Spinal cord (tissue), 10 donors: ENCODE measurements around the gene CDK7. TPM values are rescaled to one million over a fixed set of nuclear protein-coding genes. Genes with fewer than 3 reads are reported as not detected.
"Not testable (repeated sequence)": the region's sequence is repeated elsewhere in the genome, so short reads cannot be mapped to it uniquely, and the experiment has no call there.

ENCODE experiments used
- DNase-seq, 6 donors: peaks; one replicate each; pipeline versions ENCODE4 v3.0.0 to v3.0.0-alpha.2; 2013 to 2015; ENCODE audit warnings: low spot score in 6 of 6, low read depth in 4 of 6
- H3K27ac ChIP-seq: one replicate; pipeline ENCODE4 v1.5.1; 2013; ENCODE audit warnings: low read depth, low read length, control low read depth
- H3K27me3 ChIP-seq: one replicate; pipeline ENCODE4 v1.6.1; 2013; ENCODE audit warnings: low read length; ENCODE audit not compliant: control insufficient read depth, insufficient read depth
- H3K36me3 ChIP-seq: one replicate; pipeline ENCODE4 v1.6.1; 2013; ENCODE audit warnings: low read length; ENCODE audit not compliant: control insufficient read depth, insufficient read depth
- H3K4me1 ChIP-seq: one replicate; pipeline ENCODE4 v1.6.1; 2013; ENCODE audit warnings: low read length; ENCODE audit not compliant: control insufficient read depth, insufficient read depth
- H3K4me3 ChIP-seq: one replicate; pipeline ENCODE4 v1.5.1; 2013; ENCODE audit warnings: low read depth, low read length, control low read depth
- H3K9me3 ChIP-seq: one replicate; pipeline ENCODE4 v1.6.1; 2013; ENCODE audit warnings: low read length; ENCODE audit not compliant: control insufficient read depth, insufficient read depth
- WGBS: methylation state at CpG from one replicate; pipeline ENCODE4 v1.1.5; 2013; ENCODE audit warnings: missing lambda C conversion rate; ENCODE audit not compliant: insufficient coverage; 5-methylcytosine and 5-hydroxymethylcytosine counted together
- polyA plus RNA-seq, 2 donors: library from polyadenylated mRNA; unstranded; fragments of 120-200 nt; gene quantifications; one replicate each; pipeline ENCODE4 v1.2.1, GENCODE V29; 2013; ENCODE audit not compliant: insufficient read length in 2 of 2
- total RNA-seq, 2 donors: library from RNA; depleted of rRNA in 1 of 2; stranded (reverse); fragments of 120-200 nt in 1 of 2; fragments of >200 nt in 1 of 2; gene quantifications; one replicate each; pipeline versions ENCODE4 v1.2.3 to v1.2.4, GENCODE V29; 2013 to 2014
- donor health status: healthy.

Gene CDK7
- total and polyA plus RNA-seq, 4 donors = 27.0 to 47.6 (median 28.6) TPM

DNA sequence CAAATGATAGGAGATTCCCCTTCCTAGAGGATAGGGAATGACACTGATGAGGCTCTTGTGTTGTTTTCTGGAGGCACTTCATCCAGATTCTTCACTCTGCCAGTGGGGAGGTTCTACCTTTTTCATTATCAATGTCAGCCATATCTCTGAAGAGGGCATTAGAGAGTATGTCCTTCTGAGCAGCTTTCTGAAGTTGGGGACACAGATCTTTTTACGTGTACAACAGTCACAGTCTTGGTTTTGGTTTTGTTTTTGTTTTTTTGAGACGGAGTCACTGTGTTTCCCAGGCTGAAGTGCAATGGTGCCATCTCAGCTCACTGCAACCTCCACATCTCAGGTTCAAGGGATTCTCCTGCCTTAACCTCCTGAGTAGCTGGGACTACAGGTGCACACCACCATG, 22.7 kb upstream of the CDK7 start:
- no peak for DNase-seq
- Histone ChIP-seq H3K27me3 (no peaks in the 10 kb centered on the region), H3K4me1 (no peaks in the 10 kb centered on the region), H3K27ac (no peak overlapping the region), H3K36me3 (no peaks in the 10 kb centered on the region), H3K9me3 (no peaks in the 10 kb centered on the region), H3K4me3 (no peak overlapping the region)
- WGBS = no CpG with 5 or more reads among the region's 2 CpGs

DNA sequence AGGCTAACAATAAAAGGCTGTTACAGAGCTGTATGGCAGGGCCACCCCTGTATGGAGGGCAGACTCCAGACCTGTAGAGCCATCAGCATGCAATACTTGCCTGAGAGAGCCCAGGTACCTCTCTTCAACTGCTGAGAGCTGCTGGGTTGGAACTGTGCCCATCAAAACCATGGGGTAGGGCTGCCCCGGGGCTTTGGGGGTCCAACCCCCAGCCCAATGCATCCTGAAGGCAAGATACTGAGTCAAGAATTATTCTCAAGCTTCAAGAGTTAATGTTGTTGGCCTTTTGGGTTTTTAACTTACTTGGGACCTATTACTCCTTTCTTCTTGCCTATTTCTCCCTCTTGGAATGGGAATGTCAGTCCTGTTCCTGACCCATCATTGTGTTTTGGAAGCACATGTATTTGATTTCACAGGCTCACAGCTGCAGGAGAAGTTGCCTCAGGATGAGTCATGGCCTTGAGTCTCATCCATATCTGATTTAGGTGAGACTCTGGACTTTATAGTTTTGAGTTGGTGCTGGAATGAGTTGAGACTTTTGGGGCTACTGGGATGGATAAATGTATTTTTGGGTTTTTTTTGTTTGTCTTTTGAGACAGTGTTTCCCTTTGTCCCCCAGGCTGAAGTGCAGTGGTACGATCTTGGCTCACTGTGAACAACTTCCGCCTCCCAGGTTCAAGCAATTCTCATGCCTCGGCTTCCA, 21.0 kb upstream of the CDK7 start:
- no peaks in the 10 kb centered on the region for H3K4me1 ChIP-seq
- no peak overlapping the region for H3K4me3 ChIP-seq
- H3K27ac ChIP-seq = no peak overlapping the region
- H3K9me3 ChIP-seq = no peaks in the 10 kb centered on the region
- no peaks in the 10 kb centered on the region for H3K27me3 ChIP-seq
- WGBS = 97% methylated on average over 3 of the region's 4 CpGs
- no peak for DNase-seq
- no peaks in the 10 kb centered on the region for H3K36me3 ChIP-seq

DNA sequence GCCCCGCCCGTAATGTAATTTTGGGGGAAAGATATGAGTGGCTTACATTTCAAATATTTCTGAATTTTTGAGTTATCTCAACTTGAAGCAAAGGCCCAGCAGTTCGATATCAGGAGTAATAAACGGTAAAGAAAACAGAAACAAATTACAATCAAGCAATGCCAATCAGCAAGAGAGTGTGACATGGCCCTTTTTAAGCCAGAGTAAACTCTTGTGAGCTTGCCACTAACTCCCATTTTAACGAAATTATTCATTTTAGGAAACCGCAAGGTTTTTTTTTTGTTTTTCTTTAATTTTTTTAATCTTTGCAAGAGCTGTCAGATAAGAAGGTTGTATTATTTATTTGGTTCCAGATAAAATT, 17.6 kb upstream of the CDK7 start:
- Histone ChIP-seq H3K36me3 (peaks cover 4% of the 10 kb centered on the region), H3K27me3 (no peaks in the 10 kb centered on the region), H3K4me1 (no peaks in the 10 kb centered on the region), H3K9me3 (no peaks in the 10 kb centered on the region), H3K27ac (peak overlapping the region; percentile 94), H3K4me3 (peak overlapping the region; percentile 100)
- DNase-seq = no peak
- WGBS = no CpG with 5 or more reads among the region's 6 CpGs

DNA sequence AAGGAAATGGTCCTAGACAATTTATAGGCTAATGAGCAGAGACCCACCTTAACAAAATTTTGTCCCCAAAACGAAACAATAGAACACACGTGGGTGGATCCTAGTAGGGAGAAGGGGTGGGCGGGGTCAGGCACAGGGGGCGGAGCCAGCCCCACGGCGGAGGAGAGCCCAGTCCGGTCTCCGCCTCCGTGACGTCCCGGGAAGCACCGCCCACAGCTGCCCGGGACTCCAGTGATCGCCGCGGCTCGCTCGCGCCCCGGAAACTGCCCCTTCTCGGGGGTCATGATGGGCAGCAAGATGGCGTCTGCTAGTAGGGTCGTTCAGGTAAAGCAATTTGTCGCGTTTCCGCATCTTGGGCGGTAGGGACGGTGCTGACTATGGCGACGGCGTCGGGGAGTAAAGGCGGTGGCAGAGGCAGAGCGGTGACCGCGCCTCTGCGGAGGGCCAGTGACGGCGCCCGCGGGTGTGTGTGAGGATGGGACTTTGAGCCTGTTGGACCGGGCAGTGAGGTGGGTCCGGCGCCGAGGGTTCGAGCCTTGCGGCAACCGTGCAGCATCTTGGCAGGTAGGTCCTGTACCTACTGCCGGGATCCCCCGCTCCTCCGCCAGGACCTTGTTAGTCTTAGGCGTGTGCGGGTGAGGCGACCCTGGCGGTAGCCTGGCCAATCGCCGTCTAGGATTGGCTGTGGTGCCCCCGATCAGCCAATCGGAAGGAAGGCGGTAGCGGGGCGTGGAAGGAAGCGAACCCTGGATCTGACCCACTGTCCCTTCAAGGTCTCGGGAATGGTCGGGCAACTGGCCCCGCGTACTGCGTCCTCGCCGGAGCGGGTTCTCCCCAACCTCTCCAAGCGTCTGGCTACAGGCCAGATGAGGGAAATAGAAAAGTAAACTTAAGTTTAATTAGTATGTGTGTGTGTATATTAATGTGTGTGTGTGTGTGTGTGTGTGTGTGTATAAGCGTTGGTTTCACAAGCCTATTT, 16.8 kb upstream of the CDK7 start:
- 0% methylated on average over 63 of the region's 73 CpGs for WGBS
- Histone ChIP-seq H3K36me3 (peaks cover 4% of the 10 kb centered on the region), H3K27ac (peak overlapping the region; percentile 94), H3K9me3 (no peaks in the 10 kb centered on the region), H3K27me3 (no peaks in the 10 kb centered on the region), H3K4me1 (no peaks in the 10 kb centered on the region), H3K4me3 (peak overlapping the region; percentile 100)
- peak; percentile 80 to 98 (median 85) for DNase-seq

DNA sequence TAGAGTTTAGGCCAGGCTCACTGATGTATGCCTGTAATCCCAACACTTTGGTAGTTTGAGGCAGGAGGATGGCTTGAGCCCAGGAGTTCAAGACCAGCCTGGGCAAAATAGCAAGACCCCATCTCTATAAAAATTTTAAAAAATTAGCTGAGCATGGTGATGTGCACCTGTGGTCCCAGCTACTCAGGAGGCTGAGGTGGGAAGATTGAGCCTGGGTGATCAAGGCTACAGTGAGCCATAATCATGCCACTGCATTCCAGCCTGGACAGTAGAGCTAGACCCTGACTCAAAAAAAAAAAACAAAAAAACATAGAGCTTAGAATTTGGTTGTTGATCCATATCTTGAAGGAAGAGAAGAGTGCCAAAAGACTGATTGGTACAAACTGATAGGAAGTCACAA, 14.7 kb upstream of the CDK7 start:
- DNase-seq = no peak
- Histone ChIP-seq H3K4me3 (no peak overlapping the region), H3K27ac (no peak overlapping the region), H3K36me3 (peaks cover 7% of the 10 kb centered on the region), H3K9me3 (no peaks in the 10 kb centered on the region), H3K27me3 (no peaks in the 10 kb centered on the region), H3K4me1 (no peaks in the 10 kb centered on the region)

DNA sequence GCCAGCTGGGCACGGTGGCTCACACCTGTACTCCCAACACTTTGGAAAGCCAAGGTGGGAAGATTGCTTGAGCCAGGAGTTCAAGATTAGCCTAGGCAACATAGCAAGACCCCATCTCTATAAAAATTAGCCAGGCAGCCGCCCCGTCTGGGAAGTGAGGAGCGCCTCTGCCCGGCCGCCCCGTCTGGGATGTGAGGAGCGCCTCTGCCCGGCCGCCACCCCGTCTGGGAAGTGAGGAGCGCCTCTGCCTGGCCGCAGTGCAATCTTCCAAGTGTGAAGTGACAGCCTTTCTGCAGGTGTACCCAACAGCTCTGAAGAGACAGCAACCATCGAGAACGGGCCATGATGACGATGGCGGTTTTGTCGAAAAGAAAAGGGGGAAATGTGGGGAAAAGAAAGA, 14.3 kb upstream of the CDK7 start:
- 99% methylated on average over 11 of the region's 18 CpGs for WGBS

DNA sequence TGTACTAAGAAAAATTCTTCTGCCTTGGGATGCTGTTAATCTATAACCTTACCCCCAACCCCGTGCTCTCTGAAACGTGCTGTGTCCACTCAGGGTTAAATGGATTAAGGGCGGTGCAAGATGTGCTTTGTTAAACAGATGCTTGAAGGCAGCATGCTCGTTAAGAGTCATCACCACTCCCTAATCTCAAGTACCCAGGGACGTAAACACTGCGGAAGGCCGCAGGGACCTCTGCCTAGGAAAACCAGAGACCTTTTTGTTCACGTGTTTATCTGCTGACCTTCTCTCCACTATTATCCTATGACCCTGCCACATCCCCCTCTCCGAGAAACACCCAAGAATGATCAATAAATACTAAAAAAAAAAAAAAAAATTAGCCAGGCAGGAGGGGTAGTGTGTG, 13.9 kb upstream of the CDK7 start:
- not testable (repeated sequence) for H3K4me1 ChIP-seq, H3K27me3 ChIP-seq, DNase-seq, H3K27ac ChIP-seq, H3K4me3 ChIP-seq, H3K9me3 ChIP-seq
- no CpG with 5 or more reads among the region's 9 CpGs for WGBS
- H3K36me3 ChIP-seq = peaks cover 14% of the 10 kb centered on the region

More for the DNA sequence above, 14.3 kb upstream of the CDK7 start:
- DNase-seq, H3K9me3 ChIP-seq, H3K4me3 ChIP-seq, H3K27me3 ChIP-seq, H3K27ac ChIP-seq, H3K4me1 ChIP-seq: not testable (repeated sequence)
- peaks cover 11% of the 10 kb centered on the region for H3K36me3 ChIP-seq

DNA sequence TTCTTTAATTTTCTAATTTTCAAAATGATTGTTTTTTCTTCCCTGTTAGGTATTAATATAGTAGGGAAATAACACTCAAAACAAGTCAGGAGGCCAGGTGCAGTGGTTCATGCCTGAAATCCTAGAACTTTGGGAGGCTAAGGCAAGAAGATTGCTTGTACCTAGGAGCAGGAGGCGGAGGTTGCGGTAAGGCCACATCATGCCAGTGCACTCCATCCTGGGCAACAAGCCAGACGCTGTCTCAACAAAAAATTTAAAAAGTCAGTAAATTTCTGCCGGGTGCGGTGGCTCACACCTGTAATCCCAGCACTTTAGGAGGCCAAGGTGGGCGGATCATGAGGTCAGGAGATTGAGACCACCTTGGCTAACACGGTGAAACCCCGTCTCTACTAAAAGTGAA, 10.2 kb upstream of the CDK7 start:
- Histone ChIP-seq H3K36me3 (peaks cover 24% of the 10 kb centered on the region), H3K27ac (no peak overlapping the region), H3K4me3 (no peak overlapping the region), H3K4me1 (no peaks in the 10 kb centered on the region), H3K9me3 (no peaks in the 10 kb centered on the region), H3K27me3 (no peaks in the 10 kb centered on the region)
- WGBS = 92% methylated on average over 8 of the region's 8 CpGs
- no peak for DNase-seq

DNA sequence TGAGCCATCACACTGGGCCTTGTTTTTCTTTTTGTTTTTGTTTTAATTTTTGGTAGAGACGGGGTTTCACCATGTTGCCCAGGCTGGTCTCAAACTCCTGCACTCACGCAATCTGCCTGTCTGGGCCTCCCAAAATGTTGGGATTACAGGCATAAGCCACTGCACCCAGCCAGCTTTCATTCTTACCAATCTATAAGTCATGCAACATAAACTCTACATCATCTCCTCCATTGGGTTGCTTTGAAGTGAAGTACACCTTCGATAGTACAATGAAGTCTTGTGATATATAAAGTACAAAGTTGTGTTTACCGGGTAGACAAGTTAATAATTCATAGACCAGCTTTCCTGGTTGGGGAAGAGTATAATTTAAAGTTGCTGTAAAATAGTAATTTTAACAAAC, 8.8 kb upstream of the CDK7 start:
- H3K4me3 ChIP-seq = no peak overlapping the region
- no peak for DNase-seq
- H3K36me3 ChIP-seq = peaks cover 21% of the 10 kb centered on the region
- no peaks in the 10 kb centered on the region for H3K9me3 ChIP-seq
- no CpG with 5 or more reads among the region's 4 CpGs for WGBS
- no peaks in the 10 kb centered on the region for H3K4me1 ChIP-seq
- H3K27me3 ChIP-seq = no peaks in the 10 kb centered on the region
- H3K27ac ChIP-seq = no peak overlapping the region

DNA sequence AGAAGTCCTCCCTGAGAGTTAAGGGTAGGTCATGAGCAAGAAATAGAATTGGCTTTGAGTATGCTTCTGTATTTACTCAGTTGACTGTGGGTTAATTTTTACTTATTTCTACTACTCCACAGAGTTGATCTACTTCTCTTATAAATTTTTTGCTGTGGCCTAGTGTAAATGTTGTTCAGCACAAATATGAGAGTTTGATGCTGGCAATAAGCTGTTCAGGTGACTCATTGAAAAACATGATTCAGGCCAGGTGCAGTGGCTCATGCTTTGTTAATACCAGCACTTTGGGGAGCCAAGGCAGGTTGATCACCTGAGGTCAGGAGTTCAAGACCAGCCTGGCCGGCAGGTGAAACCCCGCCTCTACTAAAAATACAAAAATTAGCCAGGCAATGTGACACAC, 4.5 kb upstream of the CDK7 start:
- H3K27ac ChIP-seq = no peak overlapping the region
- H3K36me3 ChIP-seq = peaks cover 14% of the 10 kb centered on the region
- H3K4me3 ChIP-seq = no peak overlapping the region
- 100% methylated on average over 2 of the region's 2 CpGs for WGBS
- no peaks in the 10 kb centered on the region for H3K4me1 ChIP-seq
- H3K9me3 ChIP-seq = no peaks in the 10 kb centered on the region
- no peaks in the 10 kb centered on the region for H3K27me3 ChIP-seq
- no peak for DNase-seq
